GM12865 (cell line): ENCODE data around the gene PRXL2C.
"Not testable (repeated sequence)": the region's sequence is repeated elsewhere in the genome, so short reads cannot be mapped to it uniquely, and the experiment has no call there.

Experiments
- DNase-seq: peaks from one replicate; pipeline ENCODE4 v3.0.0; 2010; ENCODE audit warnings: low read depth
- H3K4me3 ChIP-seq: 2 replicates; pipeline ENCODE4 v1.5.1; 2011; ENCODE audit warnings: mild to moderate bottlenecking, low read depth, low read length, control low read depth
- TF ChIP-seq, protein P1 (sequence below): IDR thresholded peaks from 2 replicates; pipeline ENCODE4 v1.5.1; 2011; ENCODE audit warnings: low read length, control low read depth, low read depth, inconsistent platforms; ENCODE audit not compliant: insufficient read depth; ENCODE audit errors: missing control alignments

The PRXL2C gene, protein sequence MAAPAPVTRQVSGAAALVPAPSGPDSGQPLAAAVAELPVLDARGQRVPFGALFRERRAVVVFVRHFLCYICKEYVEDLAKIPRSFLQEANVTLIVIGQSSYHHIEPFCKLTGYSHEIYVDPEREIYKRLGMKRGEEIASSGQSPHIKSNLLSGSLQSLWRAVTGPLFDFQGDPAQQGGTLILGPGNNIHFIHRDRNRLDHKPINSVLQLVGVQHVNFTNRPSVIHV

DNA sequence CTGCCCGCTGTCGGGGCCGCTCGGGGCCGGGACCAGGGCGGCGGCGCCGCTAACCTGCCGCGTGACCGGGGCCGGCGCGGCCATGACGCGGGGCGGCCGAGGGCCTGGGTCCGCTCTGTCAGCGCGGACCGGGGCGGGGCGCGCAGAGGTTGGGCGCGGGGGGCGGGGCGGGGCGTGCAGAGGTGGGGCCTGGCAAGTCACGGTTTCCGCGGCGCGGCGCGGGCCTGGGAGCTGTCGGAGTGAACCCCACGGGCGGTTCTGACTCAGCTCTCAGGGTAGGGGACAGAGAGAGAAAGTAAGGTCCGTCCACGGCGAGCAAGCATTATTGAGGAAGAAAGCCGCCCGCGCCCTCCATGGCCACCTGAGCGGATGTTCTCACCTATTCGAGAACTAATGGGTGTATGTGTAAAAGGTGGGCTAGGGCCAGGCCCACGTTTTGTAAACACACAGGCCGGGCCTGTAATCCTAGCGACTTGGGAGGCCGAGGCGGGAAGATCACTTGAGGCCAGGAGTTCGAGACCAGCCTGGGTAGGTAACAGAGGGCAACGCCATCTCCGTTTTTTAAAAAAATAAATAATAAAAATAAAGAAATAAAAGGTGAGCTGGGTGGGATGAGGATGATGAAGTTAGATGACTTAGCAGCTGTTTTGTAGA, at the start of gene PRXL2C:
TSS of gene PRXL2C (minus strand) at position 120 of the 654 bp plus-strand sequence. CDS start at position 84, 36 bp downstream.
- H3K4me3 ChIP-seq: peak within 1 kb of the TSS; percentile 54
- peak; percentile 72 for DNase-seq
- TF ChIP-seq, protein P1, sequence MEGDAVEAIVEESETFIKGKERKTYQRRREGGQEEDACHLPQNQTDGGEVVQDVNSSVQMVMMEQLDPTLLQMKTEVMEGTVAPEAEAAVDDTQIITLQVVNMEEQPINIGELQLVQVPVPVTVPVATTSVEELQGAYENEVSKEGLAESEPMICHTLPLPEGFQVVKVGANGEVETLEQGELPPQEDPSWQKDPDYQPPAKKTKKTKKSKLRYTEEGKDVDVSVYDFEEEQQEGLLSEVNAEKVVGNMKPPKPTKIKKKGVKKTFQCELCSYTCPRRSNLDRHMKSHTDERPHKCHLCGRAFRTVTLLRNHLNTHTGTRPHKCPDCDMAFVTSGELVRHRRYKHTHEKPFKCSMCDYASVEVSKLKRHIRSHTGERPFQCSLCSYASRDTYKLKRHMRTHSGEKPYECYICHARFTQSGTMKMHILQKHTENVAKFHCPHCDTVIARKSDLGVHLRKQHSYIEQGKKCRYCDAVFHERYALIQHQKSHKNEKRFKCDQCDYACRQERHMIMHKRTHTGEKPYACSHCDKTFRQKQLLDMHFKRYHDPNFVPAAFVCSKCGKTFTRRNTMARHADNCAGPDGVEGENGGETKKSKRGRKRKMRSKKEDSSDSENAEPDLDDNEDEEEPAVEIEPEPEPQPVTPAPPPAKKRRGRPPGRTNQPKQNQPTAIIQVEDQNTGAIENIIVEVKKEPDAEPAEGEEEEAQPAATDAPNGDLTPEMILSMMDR: no peak

DNA sequence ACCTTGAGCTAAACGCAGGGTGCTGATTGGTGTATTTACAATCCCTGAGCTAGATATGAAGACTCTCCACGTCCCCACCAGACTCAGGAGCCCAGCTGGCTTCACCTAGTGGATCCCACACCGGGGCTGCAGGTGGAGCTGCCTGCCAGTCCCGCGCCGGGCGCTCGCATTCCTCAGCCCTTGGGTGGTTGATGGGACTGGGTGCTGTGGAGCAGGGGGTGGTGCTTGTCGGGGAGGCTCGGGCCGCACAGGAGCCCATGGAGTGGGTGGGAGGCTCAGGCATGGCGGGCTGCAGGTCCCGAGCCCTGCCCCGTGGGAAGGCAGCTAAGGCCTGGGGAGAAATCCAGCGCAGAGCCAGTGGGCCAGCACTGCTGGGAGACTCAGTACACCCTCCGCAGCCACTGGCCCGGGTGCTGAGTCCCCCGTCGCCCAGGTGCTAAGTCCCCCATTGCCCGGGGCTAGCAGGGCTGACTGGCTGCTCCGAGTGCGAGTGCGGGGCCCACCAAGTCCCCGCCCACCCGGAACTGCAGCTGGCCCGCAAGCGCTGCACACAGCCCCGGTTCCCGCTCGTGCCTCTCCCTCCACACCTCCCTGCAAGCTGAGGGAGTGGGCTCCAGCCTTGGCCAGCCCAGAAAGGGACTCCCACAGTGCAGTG, 45.7 kb upstream of the PRXL2C start:
- not testable (repeated sequence) for H3K4me3 ChIP-seq, DNase-seq

DNA sequence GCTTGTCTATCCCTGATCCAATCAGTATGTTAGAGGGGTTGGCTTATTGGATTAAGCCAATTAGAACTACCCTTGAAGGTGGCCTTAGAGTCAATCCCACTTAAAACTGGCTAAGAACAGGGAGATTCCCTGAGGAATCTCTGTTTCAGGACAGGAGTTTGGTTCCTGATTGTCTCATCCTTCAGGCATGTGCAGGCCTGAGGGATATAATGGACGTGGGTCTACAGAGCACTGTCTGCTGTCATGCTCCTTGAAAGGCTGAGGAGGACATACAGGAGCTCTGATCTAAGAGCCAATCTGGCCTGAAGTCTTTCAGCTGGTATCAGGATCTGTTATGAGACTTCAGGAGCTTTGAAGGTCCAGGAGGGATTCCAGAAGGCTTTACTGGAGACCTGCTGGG, 36.2 kb upstream of the PRXL2C start:
- H3K4me3 ChIP-seq: no peak overlapping the region
- no peak for DNase-seq
- TF ChIP-seq, protein P1: no peak

DNA sequence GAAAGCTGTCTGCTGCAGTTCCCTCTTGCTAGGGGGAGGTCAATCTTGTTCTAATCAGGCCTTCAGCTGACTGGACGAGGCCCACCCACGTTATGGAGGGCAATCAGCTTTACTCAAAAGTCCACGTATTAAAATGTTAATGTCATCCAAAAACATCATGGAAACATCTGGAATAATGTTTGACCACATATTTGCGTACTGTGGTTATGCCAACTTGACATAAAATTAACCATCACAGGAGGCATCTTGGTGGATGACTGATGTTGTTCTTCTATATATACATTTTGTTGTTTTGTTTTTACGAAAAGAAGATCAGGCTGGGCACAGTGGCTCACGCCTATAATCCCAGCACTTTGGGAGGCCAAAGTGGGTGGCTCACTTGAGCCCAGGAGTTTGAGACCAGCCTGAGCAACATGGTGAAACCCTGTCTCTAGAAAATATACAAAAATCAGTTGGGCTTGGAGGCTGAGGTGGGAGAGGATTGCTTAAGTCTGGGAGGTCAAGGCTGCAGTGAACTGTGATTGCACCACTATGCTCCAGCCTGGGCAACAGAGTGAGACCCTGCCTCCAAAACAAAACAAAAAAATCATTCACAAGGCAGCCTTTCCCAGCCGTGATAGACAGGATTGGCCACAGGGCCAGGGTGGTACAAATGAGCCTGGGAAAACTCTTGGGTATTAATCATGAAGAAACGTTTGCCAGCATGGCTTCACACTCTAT, 33.8 kb upstream of the PRXL2C start:
- TF ChIP-seq, protein P1: no peak
- DNase-seq: no peak
- no peak overlapping the region for H3K4me3 ChIP-seq

DNA sequence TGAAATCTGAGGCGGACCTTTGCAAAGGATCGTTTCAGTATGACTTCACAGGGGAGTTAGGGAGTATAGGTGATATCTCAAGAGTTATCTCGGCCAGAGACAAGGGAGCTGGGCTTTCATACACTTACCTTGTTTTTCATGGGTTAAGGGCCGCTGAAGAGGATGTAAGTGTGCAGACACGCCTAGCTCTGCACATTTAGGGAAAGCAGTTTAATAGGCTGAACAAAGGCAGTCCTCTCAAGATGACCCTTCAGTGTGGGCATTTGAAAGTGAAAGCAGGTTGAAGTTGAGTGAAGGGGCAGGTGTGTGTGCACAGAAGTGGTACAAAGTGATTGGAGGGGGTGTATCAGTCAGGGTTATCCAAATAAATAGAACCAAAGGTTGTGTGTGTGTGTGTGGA, 33.1 kb upstream of the PRXL2C start:
- H3K4me3 ChIP-seq: no peak overlapping the region
- DNase-seq: no peak
- TF ChIP-seq, protein P1: no peak

DNA sequence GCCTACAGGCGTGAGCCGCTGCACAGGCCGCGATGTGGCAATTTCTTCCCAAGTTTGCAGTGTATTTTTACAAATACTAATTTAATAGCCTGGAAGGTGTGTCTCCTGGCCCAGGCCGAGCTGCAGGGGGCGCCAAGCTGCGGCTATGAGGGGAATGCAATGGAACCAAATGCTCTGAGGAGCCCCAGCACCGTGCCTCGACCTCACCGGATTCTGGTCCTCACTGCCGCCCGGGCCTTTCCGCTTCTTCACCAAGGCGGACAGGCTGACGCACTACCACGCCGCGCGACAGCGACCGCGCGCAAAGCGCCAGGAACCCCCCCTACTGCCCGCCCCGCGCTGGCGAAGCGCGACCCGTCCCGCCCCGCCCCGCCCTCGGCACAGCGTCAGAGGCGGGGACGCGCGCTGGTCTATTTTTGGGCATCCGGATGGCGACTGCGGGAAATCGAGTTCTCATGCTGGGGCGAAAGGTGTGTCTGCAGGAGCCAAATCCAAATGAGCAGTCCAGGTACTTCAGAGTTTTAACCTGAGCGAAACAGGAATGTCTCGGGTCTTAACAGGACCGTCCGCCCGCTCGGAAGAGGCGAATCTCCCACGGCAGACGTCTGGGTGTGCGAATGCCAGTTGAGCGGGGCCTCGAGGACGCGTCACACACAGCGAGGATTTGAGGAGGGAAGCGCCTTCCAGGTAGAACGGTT, 31.7 kb upstream of the PRXL2C start:
- TF ChIP-seq, protein P1: no peak
- H3K4me3 ChIP-seq: no peak overlapping the region

More for the DNA sequence above, 31.7 kb upstream of the PRXL2C start:
- peak; percentile 39 for DNase-seq
